ENCODE measurements around the gene ICAM2.

The ICAM2 gene

GRCh38 chr17:63955791-63956190 is 64.6 kb downstream of the ICAM2 start:
- WGBS = 84% methylated on average over 4 of the region's 4 CpGs

GRCh38 chr17:63955232-63955631 is 65.2 kb downstream of the ICAM2 start:
- H3K36me3 ChIP-seq (ENCODE audit: control insufficient read depth in 1 of 2, insufficient read depth in 2 of 2, low read depth in 1 of 2, low read length in 2 of 2) = no peaks in the 10 kb centered on the region
- H2AFZ ChIP-seq (ENCODE audit: low read depth, low read length) = no peak overlapping the region
- H3K27ac ChIP-seq (ENCODE audit: low read length, poor library complexity, severe bottlenecking) = no peak overlapping the region
- no peak overlapping the region for H2BK15ac ChIP-seq (ENCODE audit: low read depth, poor library complexity, severe bottlenecking)
- no peak overlapping the region for H4K91ac ChIP-seq (ENCODE audit: low read length)
- H2AK5ac ChIP-seq (ENCODE audit: low read length, severe bottlenecking) = no peak overlapping the region
- DNase-seq = no peak
- H3K14ac ChIP-seq (ENCODE audit: low read length in 2 of 2) = no peak overlapping the region
- no peaks in the 10 kb centered on the region for H3K9me3 ChIP-seq (ENCODE audit: control insufficient read depth, low read length)
- no peaks in the 10 kb centered on the region for H3K79me1 ChIP-seq (replicated peaks; ENCODE audit: low read length, poor library complexity, severe bottlenecking)
- H3K4ac ChIP-seq (ENCODE audit: low read depth in 1 of 2, low read length in 2 of 2) = no peak overlapping the region
- H2BK120ac ChIP-seq (ENCODE audit: low read depth, low read length) = no peak overlapping the region
- no peak overlapping the region for H3K23ac ChIP-seq (ENCODE audit: low read length in 2 of 2)
- H3K18ac ChIP-seq (ENCODE audit: low read depth in 1 of 2, low read length in 2 of 2) = no peak overlapping the region
- peaks cover 24 to 52% of the 10 kb centered on the region in 2 experiments for H3K27me3 ChIP-seq (ENCODE audit: control insufficient read depth in 1 of 2, insufficient read depth in 1 of 2, low read length in 2 of 2)
- H2BK5ac ChIP-seq (ENCODE audit: low read depth, low read length, poor library complexity, severe bottlenecking) = no peak overlapping the region
- WGBS = 79% methylated on average over 11 of the region's 11 CpGs
- no peak overlapping the region for H4K8ac ChIP-seq (ENCODE audit: low read length)
- no peak overlapping the region for H3K9ac ChIP-seq (ENCODE audit: low read length)
- H3K4me3 ChIP-seq (ENCODE audit: insufficient read depth in 1 of 2, low read depth in 1 of 2, low read length in 2 of 2) = no peak overlapping the region
- H3K4me1 ChIP-seq (ENCODE audit: control insufficient read depth, insufficient read depth, low read depth, low read length) = no peaks in the 10 kb centered on the region
- H3K4me2 ChIP-seq (ENCODE audit: low read length, poor library complexity, severe bottlenecking) = no peak overlapping the region
- H2BK12ac ChIP-seq (ENCODE audit: low read length in 2 of 2) = no peak overlapping the region

More at GRCh38 chr17:63955791-63956190, 64.6 kb downstream of the ICAM2 start:
- Histone ChIP-seq H2BK15ac (ENCODE audit: low read depth, poor library complexity, severe bottlenecking) (no peak overlapping the region), H2BK12ac (ENCODE audit: low read length in 2 of 2) (no peak overlapping the region), H3K18ac (ENCODE audit: low read depth in 1 of 2, low read length in 2 of 2) (no peak overlapping the region), H3K79me1 (replicated peaks; ENCODE audit: low read length, poor library complexity, severe bottlenecking) (no peaks in the 10 kb centered on the region), H2BK5ac (ENCODE audit: low read depth, low read length, poor library complexity, severe bottlenecking) (no peak overlapping the region), H2AK5ac (ENCODE audit: low read length, severe bottlenecking) (no peak overlapping the region), H3K4me3 (ENCODE audit: insufficient read depth in 1 of 2, low read depth in 1 of 2, low read length in 2 of 2) (no peak overlapping the region), H3K4ac (ENCODE audit: low read depth in 1 of 2, low read length in 2 of 2) (no peak overlapping the region), H3K9me3 (ENCODE audit: control insufficient read depth, low read length) (no peaks in the 10 kb centered on the region), H4K91ac (ENCODE audit: low read length) (no peak overlapping the region), H3K27me3 (ENCODE audit: control insufficient read depth in 1 of 2, insufficient read depth in 1 of 2, low read length in 2 of 2) (peaks cover 24 to 52% of the 10 kb centered on the region in 2 experiments), H3K36me3 (ENCODE audit: control insufficient read depth in 1 of 2, insufficient read depth in 2 of 2, low read depth in 1 of 2, low read length in 2 of 2) (no peaks in the 10 kb centered on the region), H3K27ac (ENCODE audit: low read length, poor library complexity, severe bottlenecking) (no peak overlapping the region), H4K8ac (ENCODE audit: low read length) (no peak overlapping the region), H3K14ac (ENCODE audit: low read length in 2 of 2) (no peak overlapping the region), H3K4me1 (ENCODE audit: control insufficient read depth, insufficient read depth, low read depth, low read length) (no peaks in the 10 kb centered on the region), H2AFZ (ENCODE audit: low read depth, low read length) (no peak overlapping the region), H3K9ac (ENCODE audit: low read length) (no peak overlapping the region), H3K4me2 (ENCODE audit: low read length, poor library complexity, severe bottlenecking) (no peak overlapping the region), H2BK120ac (ENCODE audit: low read depth, low read length) (no peak overlapping the region), H3K23ac (ENCODE audit: low read length in 2 of 2) (no peak overlapping the region)
- no peak for DNase-seq

- no peak overlapping the region for H4K8ac ChIP-seq (ENCODE audit: low read length)
- peaks cover 17 to 48% of the 10 kb centered on the region in 2 experiments for H3K27me3 ChIP-seq (ENCODE audit: control insufficient read depth in 1 of 2, insufficient read depth in 1 of 2, low read length in 2 of 2)
- no peak overlapping the region for H2AK5ac ChIP-seq (ENCODE audit: low read length, severe bottlenecking)
- no peak overlapping the region for H3K4ac ChIP-seq (ENCODE audit: low read depth in 1 of 2, low read length in 2 of 2)
- no peak overlapping the region for H4K91ac ChIP-seq (ENCODE audit: low read length)
- no peak for DNase-seq
- H2BK120ac ChIP-seq (ENCODE audit: low read depth, low read length) = no peak overlapping the region
- H3K9me3 ChIP-seq (ENCODE audit: control insufficient read depth, low read length) = no peaks in the 10 kb centered on the region
- H2BK12ac ChIP-seq (ENCODE audit: low read length in 2 of 2) = no peak overlapping the region
- no peak overlapping the region for H3K14ac ChIP-seq (ENCODE audit: low read length in 2 of 2)
- H2BK5ac ChIP-seq (ENCODE audit: low read depth, low read length, poor library complexity, severe bottlenecking) = no peak overlapping the region
- no peak overlapping the region for H3K4me2 ChIP-seq (ENCODE audit: low read length, poor library complexity, severe bottlenecking)
- no peaks in the 10 kb centered on the region for H3K79me1 ChIP-seq (replicated peaks; ENCODE audit: low read length, poor library complexity, severe bottlenecking)
- H3K4me3 ChIP-seq (ENCODE audit: insufficient read depth in 1 of 2, low read depth in 1 of 2, low read length in 2 of 2) = no peak overlapping the region
- no peaks in the 10 kb centered on the region for H3K36me3 ChIP-seq (ENCODE audit: control insufficient read depth in 1 of 2, insufficient read depth in 2 of 2, low read depth in 1 of 2, low read length in 2 of 2)
- no peak overlapping the region for H2BK15ac ChIP-seq (ENCODE audit: low read depth, poor library complexity, severe bottlenecking)
- no peak overlapping the region for H3K23ac ChIP-seq (ENCODE audit: low read length in 2 of 2)
- H3K4me1 ChIP-seq (ENCODE audit: control insufficient read depth, insufficient read depth, low read depth, low read length) = no peaks in the 10 kb centered on the region
- no peak overlapping the region for H3K18ac ChIP-seq (ENCODE audit: low read depth in 1 of 2, low read length in 2 of 2)
- no peak overlapping the region for H3K9ac ChIP-seq (ENCODE audit: low read length)
- H3K27ac ChIP-seq (ENCODE audit: low read length, poor library complexity, severe bottlenecking) = no peak overlapping the region
- H2AFZ ChIP-seq (ENCODE audit: low read depth, low read length) = no peak overlapping the region
- 86% methylated on average over 10 of the region's 11 CpGs for WGBS
Measured at GRCh38 chr17:63954402-63955063, 65.9 kb downstream of the ICAM2 start.

Measured in mesenchymal stem cell (in vitro differentiated cells and primary cell).